ENCODE data around the gene SPACDR. TPM values are rescaled to one million over a fixed set of nuclear protein-coding genes. Genes with fewer than 3 reads are reported as not detected.

Gene SPACDR
- total RNA-seq, 1 donor from 2014 or later, result 2.8 TPM

GRCh38 chr7:100483090-100483721 is 19.1 kb upstream of the SPACDR start:
- Mint-ChIP-seq H3K36me3 (no peaks in the 10 kb centered on the region), H3K4me1 (ENCODE audit: unreplicated experiment) (peaks cover 21% of the 10 kb centered on the region), H3K27me3 (no peaks in the 10 kb centered on the region), H3K27ac (peak overlapping the region; percentile 78), H3K9me3 (no peaks in the 10 kb centered on the region), H3K4me3 (peak overlapping the region; percentile 92)
- peak; percentile 95 for TF ChIP-seq CTCF (conservative IDR thresholded peaks at IDR 0.05)
- peak; percentile 88 for DNase-seq (ENCODE audit: extremely low spot score, unreplicated experiment)

- Mint-ChIP-seq H3K27ac (peak overlapping the region; percentile 78), H3K27me3 (no peaks in the 10 kb centered on the region), H3K4me1 (ENCODE audit: unreplicated experiment) (peaks cover 21% of the 10 kb centered on the region), H3K36me3 (no peaks in the 10 kb centered on the region), H3K4me3 (peak overlapping the region; percentile 92), H3K9me3 (no peaks in the 10 kb centered on the region)
- no peak for DNase-seq (ENCODE audit: extremely low spot score, unreplicated experiment)
- no peak for TF ChIP-seq CTCF (conservative IDR thresholded peaks at IDR 0.05)
Observed at GRCh38 chr7:100482728-100483089, 18.6 kb upstream of the SPACDR start.

- Mint-ChIP-seq H3K27ac (peak overlapping the region; percentile 6), H3K4me3 (peak overlapping the region; percentile 47), H3K27me3 (no peaks in the 10 kb centered on the region), H3K36me3 (no peaks in the 10 kb centered on the region), H3K4me1 (ENCODE audit: unreplicated experiment) (peaks cover 21% of the 10 kb centered on the region), H3K9me3 (no peaks in the 10 kb centered on the region)
- TF ChIP-seq CTCF (conservative IDR thresholded peaks at IDR 0.05), result no peak
- no peak for DNase-seq (ENCODE audit: extremely low spot score, unreplicated experiment)
Observed at GRCh38 chr7:100481466-100481865, 17.4 kb upstream of the SPACDR start.

GRCh38 chr7:100478958-100479660 is 15.0 kb upstream of the SPACDR start, which contains the start of gene TSC22D4:
Gene TSC22D4 (minus strand): TSS chr7:100479214. CDS start chr7:100478038, 1,176 bp downstream.
- Mint-ChIP-seq H3K36me3 (no peaks in the 10 kb centered on the region), H3K27me3 (no peaks in the 10 kb centered on the region), H3K27ac (peak within 1 kb of the TSS; percentile 78), H3K4me3 (peak within 1 kb of the TSS; percentile 92), H3K4me1 (ENCODE audit: unreplicated experiment) (peaks cover 20% of the 10 kb centered on the region), H3K9me3 (no peaks in the 10 kb centered on the region)
- TF ChIP-seq CTCF (conservative IDR thresholded peaks at IDR 0.05), result no peak
- DNase-seq (ENCODE audit: extremely low spot score, unreplicated experiment), result peak; percentile 93

GRCh38 chr7:100477871-100478267 is 13.8 kb upstream of the SPACDR start:
- peaks cover 20% of the 10 kb centered on the region for H3K4me1 Mint-ChIP-seq (ENCODE audit: unreplicated experiment)
- no peaks in the 10 kb centered on the region for H3K9me3 Mint-ChIP-seq
- peak overlapping the region; percentile 92 for H3K4me3 Mint-ChIP-seq
- H3K36me3 Mint-ChIP-seq, result no peaks in the 10 kb centered on the region
- TF ChIP-seq CTCF (conservative IDR thresholded peaks at IDR 0.05), result no peak
- H3K27ac Mint-ChIP-seq, result peak overlapping the region; percentile 51
- no peak for DNase-seq (ENCODE audit: extremely low spot score, unreplicated experiment)
- no peaks in the 10 kb centered on the region for H3K27me3 Mint-ChIP-seq

All from type B pancreatic cell (in vitro differentiated cells).